ENCODE results near the gene TRAPPC5. TPM values are rescaled to one million over a fixed set of nuclear protein-coding genes. Genes with fewer than 3 reads are reported as not detected.

TRAPPC5 gene
- total RNA-seq, 6 experiments from 2014 or later = 143 to 179 (median 159) TPM

- H3K9me3 Mint-ChIP-seq = no peaks in the 10 kb centered on the region
- no peaks in the 10 kb centered on the region for H3K36me3 Mint-ChIP-seq (ENCODE audit: low read depth)
- H3K27ac Mint-ChIP-seq = no peak overlapping the region
- no peak overlapping the region for H3K4me3 Mint-ChIP-seq
- DNase-seq = peak; percentile 11
- H3K4me1 Mint-ChIP-seq (ENCODE audit: low read depth) = 0 out of 2 replicates have a peak, but pooled peaks cover 5% of the 10 kb centered on the region
- peaks cover 30% of the 10 kb centered on the region for H3K27me3 Mint-ChIP-seq (ENCODE audit: insufficient read depth)
- TF ChIP-seq, protein P1, sequence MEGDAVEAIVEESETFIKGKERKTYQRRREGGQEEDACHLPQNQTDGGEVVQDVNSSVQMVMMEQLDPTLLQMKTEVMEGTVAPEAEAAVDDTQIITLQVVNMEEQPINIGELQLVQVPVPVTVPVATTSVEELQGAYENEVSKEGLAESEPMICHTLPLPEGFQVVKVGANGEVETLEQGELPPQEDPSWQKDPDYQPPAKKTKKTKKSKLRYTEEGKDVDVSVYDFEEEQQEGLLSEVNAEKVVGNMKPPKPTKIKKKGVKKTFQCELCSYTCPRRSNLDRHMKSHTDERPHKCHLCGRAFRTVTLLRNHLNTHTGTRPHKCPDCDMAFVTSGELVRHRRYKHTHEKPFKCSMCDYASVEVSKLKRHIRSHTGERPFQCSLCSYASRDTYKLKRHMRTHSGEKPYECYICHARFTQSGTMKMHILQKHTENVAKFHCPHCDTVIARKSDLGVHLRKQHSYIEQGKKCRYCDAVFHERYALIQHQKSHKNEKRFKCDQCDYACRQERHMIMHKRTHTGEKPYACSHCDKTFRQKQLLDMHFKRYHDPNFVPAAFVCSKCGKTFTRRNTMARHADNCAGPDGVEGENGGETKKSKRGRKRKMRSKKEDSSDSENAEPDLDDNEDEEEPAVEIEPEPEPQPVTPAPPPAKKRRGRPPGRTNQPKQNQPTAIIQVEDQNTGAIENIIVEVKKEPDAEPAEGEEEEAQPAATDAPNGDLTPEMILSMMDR (IDR thresholded peaks at IDR 0.05) = no peak
Measured at GRCh38 chr19:7665076-7665475, 15.6 kb upstream of the TRAPPC5 start.

- H3K4me1 Mint-ChIP-seq (ENCODE audit: low read depth) = 0 out of 2 replicates have a peak, but pooled peaks cover 5% of the 10 kb centered on the region
- H3K36me3 Mint-ChIP-seq (ENCODE audit: low read depth) = peaks cover 1% of the 10 kb centered on the region
- H3K27me3 Mint-ChIP-seq (ENCODE audit: insufficient read depth) = peaks cover 21% of the 10 kb centered on the region
- no peak within 1 kb of the TSS for H3K27ac Mint-ChIP-seq
- TF ChIP-seq, protein P1 (IDR thresholded peaks at IDR 0.05) = no peak
- no peak for DNase-seq
- H3K4me3 Mint-ChIP-seq = no peak within 1 kb of the TSS
- peaks cover 2% of the 10 kb centered on the region; the same call in 1 of the 2 replicates for H3K9me3 Mint-ChIP-seq
Measured at GRCh38 chr19:7668842-7669241, 11.8 kb upstream of the TRAPPC5 start, which contains the start of gene RETN. Gene RETN, plus strand, starts transcription at chr19:7669049. Its CDS starts 278 bp downstream, at chr19:7669327.

GRCh38 chr19:7669641-7670040 lies 11.0 kb upstream of the TRAPPC5 start:
- peaks cover 11% of the 10 kb centered on the region for H3K4me1 Mint-ChIP-seq (ENCODE audit: low read depth)
- peaks cover 18% of the 10 kb centered on the region for H3K27me3 Mint-ChIP-seq (ENCODE audit: insufficient read depth)

DNA sequence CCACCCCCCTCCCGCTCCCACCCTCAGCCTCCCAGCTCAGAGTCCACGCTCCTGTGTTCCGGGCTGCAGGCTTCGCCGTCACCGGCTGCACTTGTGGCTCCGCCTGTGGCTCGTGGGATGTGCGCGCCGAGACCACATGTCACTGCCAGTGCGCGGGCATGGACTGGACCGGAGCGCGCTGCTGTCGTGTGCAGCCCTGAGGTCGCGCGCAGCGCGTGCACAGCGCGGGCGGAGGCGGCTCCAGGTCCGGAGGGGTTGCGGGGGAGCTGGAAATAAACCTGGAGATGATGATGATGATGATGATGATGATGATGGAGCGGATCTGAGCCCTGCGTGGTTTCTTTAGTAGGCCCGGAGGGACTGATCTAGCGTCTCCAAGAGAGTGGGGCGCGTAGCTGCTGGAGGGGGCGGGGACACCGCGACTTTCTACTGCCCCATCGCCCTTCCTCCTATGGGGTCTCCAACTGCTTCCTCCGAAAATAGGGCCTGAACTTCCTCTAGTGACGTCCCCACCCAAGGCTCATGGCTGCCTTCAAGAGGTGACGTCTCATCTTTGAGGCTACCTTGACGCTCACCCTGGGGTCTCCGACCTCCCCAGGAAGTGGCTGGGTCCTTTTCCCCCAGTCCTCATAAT lies 10.4 kb upstream of the TRAPPC5 start:
- no peak overlapping the region for H3K27ac Mint-ChIP-seq
- TF ChIP-seq, protein P1 (IDR thresholded peaks at IDR 0.05) = no peak
- peaks cover 10% of the 10 kb centered on the region for H3K9me3 Mint-ChIP-seq
- peaks cover 7% of the 10 kb centered on the region for H3K36me3 Mint-ChIP-seq (ENCODE audit: low read depth)
- peaks cover 12% of the 10 kb centered on the region for H3K4me1 Mint-ChIP-seq (ENCODE audit: low read depth)
- H3K4me3 Mint-ChIP-seq = no peak overlapping the region; the same call in 1 of the 2 replicates
- H3K27me3 Mint-ChIP-seq (ENCODE audit: insufficient read depth) = peaks cover 18% of the 10 kb centered on the region
- DNase-seq = no peak

More at GRCh38 chr19:7669641-7670040, 11.0 kb upstream of the TRAPPC5 start:
- Mint-ChIP-seq H3K27ac (no peak overlapping the region), H3K4me3 (no peak overlapping the region), H3K36me3 (ENCODE audit: low read depth) (peaks cover 7% of the 10 kb centered on the region), H3K9me3 (peaks cover 10% of the 10 kb centered on the region)
- TF ChIP-seq, protein P1 (IDR thresholded peaks at IDR 0.05) = no peak
- no peak for DNase-seq

- TF ChIP-seq, protein P1 (IDR thresholded peaks at IDR 0.05) = no peak
- no peak for DNase-seq
- peaks cover 10% of the 10 kb centered on the region for H3K9me3 Mint-ChIP-seq
- H3K36me3 Mint-ChIP-seq (ENCODE audit: low read depth) = peaks cover 7% of the 10 kb centered on the region
- H3K27ac Mint-ChIP-seq = no peak overlapping the region
- H3K27me3 Mint-ChIP-seq (ENCODE audit: insufficient read depth) = peaks cover 18% of the 10 kb centered on the region
- no peak overlapping the region for H3K4me3 Mint-ChIP-seq
- H3K4me1 Mint-ChIP-seq (ENCODE audit: low read depth) = peaks cover 8% of the 10 kb centered on the region
Measured at GRCh38 chr19:7670790-7671189, 9.8 kb upstream of the TRAPPC5 start.

Data from HFFc6 (cell line).